ENCODE data around the gene CCSER1.
"Not testable (repeated sequence)": the region's sequence is repeated elsewhere in the genome, so short reads cannot be mapped to it uniquely, and the experiment has no call there.

GRCh38 chr4:90911724-90912434 is 784.7 kb downstream of the CCSER1 start:
- not testable (repeated sequence) for TF ChIP-seq POLR2AphosphoS5 (IDR thresholded peaks at IDR 0.05; ENCODE audit: borderline replicate concordance, low read depth, low read length); EZH2 (IDR thresholded peaks at IDR 0.05); FOXP2 (optimal IDR thresholded peaks at IDR 0.05; ENCODE audit: control extremely low read depth, extremely low read length, insufficient read depth)

All from SK-N-MC (cell line).